Bronchial epithelial cell (primary cell): ENCODE measurements around the gene RAX2. TPM values are rescaled to one million over a fixed set of nuclear protein-coding genes. Genes with fewer than 3 reads are reported as not detected.

Experiments used
- DNase-seq: peaks from one replicate; pipeline ENCODE4 v3.0.0-alpha.2; 2010; ENCODE audit warnings: low read depth
- FAIRE-seq: peaks from 2 replicates; lab custom pipeline; 2011; peaks lifted over from hg19 to GRCh38; lab: Jason Lieb, UNC
- H3K27me3 ChIP-seq: 2 replicates; pipeline ENCODE4 v1.5.1; 2011; ENCODE audit warnings: low read length; ENCODE audit not compliant: control insufficient read depth, insufficient read depth
- H3K36me3 ChIP-seq: 2 replicates; pipeline ENCODE4 v1.5.1; 2011; ENCODE audit warnings: low read length; ENCODE audit not compliant: control insufficient read depth, insufficient read depth
- H3K4me3 ChIP-seq: 2 replicates; pipeline ENCODE4 v1.5.1; 2011; ENCODE audit warnings: mild to moderate bottlenecking, low read depth, low read length, control low read depth
- total RNA-seq: library from RNA; depleted of rRNA; stranded (reverse); fragments of >200 nt; gene quantifications from 2 replicates; pipeline ENCODE4 v1.2.1, GENCODE V29; 2014
- TF ChIP-seq, protein P1 (sequence below): IDR thresholded peaks from 2 replicates; pipeline ENCODE4 v1.5.1; 2011; ENCODE audit warnings: mild to moderate bottlenecking, moderate library complexity, low read length, control low read depth, inconsistent platforms; ENCODE audit not compliant: insufficient read depth, severe bottlenecking

The RAX2 gene
- total RNA-seq, 1 donor from 2014 or later, result not detected

DNA sequence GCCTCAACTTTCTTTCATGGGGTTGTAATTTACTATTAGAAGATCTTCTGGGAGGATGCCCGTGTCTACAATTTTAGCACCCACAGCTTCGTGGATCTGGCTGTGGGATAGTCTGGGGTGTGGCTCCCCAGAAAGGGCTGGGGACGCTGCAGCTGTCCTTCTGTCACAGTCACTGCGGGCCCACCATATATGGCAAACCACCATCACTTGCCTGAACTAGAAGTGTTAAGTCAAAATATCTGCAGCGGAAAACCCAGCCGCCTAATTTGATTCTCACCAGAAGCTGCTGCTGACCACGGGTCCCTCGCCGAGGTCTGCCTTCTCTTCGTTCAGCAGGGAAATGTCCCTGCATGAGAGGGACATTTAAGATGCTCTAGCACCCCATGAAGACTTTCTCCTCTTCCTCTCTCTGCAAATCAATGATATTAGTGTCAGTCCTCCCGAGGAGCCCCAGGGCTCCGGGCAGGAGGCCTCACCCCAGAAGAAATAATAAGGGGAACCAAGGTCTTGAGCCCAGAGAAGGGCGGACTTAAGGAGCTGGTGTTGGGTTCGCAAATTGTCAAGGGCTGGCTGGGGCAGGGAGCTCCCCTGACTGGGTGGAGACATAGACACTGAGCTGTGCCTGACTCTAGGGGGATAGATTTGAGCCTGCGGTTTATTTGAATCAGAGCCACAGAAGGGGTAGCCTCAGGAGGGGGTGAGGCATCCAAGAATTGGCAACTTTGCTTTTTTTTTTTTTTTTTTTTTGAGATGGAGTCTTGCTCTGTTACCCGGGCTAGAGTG lies 17.2 kb upstream of the RAX2 start:
- Histone ChIP-seq H3K36me3 (no peaks in the 10 kb centered on the region), H3K27me3 (peaks cover 2% of the 10 kb centered on the region), H3K4me3 (no peak overlapping the region)
- TF ChIP-seq, protein P1, sequence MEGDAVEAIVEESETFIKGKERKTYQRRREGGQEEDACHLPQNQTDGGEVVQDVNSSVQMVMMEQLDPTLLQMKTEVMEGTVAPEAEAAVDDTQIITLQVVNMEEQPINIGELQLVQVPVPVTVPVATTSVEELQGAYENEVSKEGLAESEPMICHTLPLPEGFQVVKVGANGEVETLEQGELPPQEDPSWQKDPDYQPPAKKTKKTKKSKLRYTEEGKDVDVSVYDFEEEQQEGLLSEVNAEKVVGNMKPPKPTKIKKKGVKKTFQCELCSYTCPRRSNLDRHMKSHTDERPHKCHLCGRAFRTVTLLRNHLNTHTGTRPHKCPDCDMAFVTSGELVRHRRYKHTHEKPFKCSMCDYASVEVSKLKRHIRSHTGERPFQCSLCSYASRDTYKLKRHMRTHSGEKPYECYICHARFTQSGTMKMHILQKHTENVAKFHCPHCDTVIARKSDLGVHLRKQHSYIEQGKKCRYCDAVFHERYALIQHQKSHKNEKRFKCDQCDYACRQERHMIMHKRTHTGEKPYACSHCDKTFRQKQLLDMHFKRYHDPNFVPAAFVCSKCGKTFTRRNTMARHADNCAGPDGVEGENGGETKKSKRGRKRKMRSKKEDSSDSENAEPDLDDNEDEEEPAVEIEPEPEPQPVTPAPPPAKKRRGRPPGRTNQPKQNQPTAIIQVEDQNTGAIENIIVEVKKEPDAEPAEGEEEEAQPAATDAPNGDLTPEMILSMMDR, result no peak
- FAIRE-seq, result no peak
- DNase-seq, result no peak

DNA sequence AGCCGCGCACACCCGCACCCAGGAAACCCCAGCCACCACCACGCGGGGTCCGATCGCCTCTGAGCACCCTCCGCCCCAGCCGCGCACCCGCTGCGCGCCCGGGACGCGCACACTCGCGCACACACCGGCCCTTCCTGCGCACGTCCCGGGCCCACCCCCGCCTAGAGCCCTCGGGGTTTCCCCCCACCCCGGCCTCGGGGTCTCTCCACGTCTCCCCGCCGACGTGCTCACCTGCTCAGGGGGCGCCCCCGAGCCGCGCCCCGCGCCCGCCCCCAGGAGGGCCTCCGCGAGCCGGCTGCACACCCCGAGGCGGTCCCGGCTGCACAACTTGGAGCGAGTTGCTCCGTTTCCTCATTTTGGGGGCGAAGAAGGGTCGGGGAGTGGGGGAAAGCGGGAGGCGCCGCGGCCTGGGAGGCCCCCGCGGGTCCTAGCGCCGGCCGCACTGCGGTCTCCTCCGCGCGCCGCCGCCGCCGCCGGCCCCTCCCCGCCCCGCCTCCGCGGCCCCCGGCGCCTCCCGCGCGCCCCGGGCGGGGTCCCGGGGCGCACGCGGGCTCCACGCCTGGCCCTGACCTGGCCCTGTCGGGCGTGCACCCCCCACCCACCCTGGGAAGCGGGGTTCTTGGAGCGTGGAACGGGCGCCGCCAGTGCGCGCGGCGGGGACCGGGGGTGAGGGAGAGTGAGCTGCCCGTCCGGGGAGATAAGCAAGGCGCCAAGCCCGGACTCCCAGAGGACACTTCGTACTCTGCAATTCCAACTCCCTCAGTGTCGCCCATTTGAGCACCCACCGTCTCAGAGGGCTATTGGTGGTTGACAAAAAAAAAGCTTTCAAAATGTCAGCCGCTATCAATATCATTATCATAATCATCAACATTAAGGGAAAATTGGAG lies 14.2 kb upstream of the RAX2 start, which contains the start of gene MATK:
TSS of gene MATK (minus strand) at position 444 of the 887 bp plus-strand sequence. CDS start 1,246 bp downstream, outside the sequence.
- Histone ChIP-seq H3K36me3 (no peaks in the 10 kb centered on the region), H3K4me3 (no peak within 1 kb of the TSS), H3K27me3 (peaks cover 2% of the 10 kb centered on the region)
- TF ChIP-seq, protein P1, result no peak
- DNase-seq (no peak), FAIRE-seq (no peak)

DNA sequence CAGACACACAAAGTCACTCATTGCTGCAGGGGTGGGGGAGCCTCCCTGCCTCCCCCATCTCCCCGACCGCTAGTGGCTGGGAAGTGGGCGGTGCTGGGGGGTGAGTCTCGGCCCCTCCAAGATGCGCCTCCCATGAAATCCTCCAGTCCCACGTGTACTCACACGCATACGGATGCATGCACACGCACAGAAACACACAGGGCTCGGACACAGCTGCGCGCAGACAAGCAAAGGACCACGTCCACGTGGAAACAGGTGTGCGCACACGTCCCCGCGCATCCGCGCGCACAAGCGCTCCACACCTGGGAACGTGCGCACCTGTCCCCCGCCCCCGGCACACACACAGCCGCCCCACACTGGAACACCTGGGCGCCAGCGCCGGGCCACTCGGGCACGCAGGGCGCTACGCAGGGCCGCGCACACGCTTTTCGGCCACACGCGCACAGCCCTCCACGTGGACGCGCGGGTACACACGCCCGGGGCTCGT lies 13.5 kb upstream of the RAX2 start:
- DNase-seq (no peak), FAIRE-seq (no peak)
- no peak overlapping the region for H3K4me3 ChIP-seq
- TF ChIP-seq, protein P1, result no peak
- H3K36me3 ChIP-seq, result no peaks in the 10 kb centered on the region
- H3K27me3 ChIP-seq, result peaks cover 2% of the 10 kb centered on the region

DNA sequence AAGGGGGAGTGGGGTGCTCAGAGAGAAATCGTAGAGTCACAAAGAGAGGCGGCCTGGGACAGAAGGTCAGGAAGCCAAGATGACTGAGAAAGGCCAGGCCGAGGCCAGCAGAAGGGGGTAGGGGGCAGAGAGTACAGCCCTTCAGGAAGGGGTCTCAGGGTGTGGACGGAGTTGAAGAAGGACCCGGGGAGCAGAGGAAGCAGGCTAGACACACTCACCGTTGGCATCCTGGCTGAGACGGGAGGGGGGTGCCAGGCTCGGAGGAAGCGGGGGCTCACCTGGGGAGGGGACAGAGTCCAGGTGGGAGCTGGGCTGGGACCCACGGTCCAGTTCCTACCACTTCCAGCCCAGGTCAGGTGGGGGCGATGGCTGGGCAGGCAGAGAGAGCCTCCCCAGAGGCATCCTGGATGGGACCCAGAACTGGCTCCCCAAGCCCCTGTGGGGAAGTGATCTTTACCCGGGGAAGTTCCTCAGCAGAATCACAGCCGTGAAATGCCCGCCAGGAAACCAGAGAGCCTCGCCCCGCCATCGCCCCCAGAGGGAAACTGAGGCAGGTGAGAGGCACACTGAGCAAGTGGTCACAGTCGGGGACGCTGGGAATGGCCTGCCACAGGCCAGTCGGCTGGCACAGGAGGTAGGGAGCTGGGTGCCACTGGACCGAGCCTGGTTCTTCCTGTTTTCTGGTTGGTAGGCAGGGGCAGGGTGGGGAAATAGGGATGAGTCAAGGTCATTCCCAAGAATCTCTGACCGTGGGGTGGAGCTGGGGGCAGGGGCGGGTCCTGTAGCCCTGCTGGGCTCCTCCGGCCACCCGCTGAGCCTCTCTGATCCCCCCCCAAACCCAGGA lies 12.8 kb upstream of the RAX2 start:
- TF ChIP-seq, protein P1, result no peak
- no peak for FAIRE-seq
- no peak overlapping the region for H3K4me3 ChIP-seq
- no peak for DNase-seq
- H3K27me3 ChIP-seq, result peaks cover 2% of the 10 kb centered on the region
- H3K36me3 ChIP-seq, result no peaks in the 10 kb centered on the region
